NB4 (cell line): ENCODE results near the gene CD151.

Experiments
- POLR2A ChIP-seq: IDR thresholded peaks from 2 replicates; pipeline ENCODE4 v1.6.1; 2011; ENCODE audit warnings: mild to moderate bottlenecking; ENCODE audit not compliant: insufficient read length; ENCODE audit errors: extremely low read depth
- TF ChIP-seq, protein P1 (sequence below): IDR thresholded peaks from one replicate; pipeline ENCODE4 v1.5.1; 2012; ENCODE audit warnings: low read depth, low read length
- TF ChIP-seq, protein P2 (sequence below): IDR thresholded peaks from 2 replicates; pipeline ENCODE4 v1.6.1; 2011; ENCODE audit warnings: low read depth, low read length

DNA sequence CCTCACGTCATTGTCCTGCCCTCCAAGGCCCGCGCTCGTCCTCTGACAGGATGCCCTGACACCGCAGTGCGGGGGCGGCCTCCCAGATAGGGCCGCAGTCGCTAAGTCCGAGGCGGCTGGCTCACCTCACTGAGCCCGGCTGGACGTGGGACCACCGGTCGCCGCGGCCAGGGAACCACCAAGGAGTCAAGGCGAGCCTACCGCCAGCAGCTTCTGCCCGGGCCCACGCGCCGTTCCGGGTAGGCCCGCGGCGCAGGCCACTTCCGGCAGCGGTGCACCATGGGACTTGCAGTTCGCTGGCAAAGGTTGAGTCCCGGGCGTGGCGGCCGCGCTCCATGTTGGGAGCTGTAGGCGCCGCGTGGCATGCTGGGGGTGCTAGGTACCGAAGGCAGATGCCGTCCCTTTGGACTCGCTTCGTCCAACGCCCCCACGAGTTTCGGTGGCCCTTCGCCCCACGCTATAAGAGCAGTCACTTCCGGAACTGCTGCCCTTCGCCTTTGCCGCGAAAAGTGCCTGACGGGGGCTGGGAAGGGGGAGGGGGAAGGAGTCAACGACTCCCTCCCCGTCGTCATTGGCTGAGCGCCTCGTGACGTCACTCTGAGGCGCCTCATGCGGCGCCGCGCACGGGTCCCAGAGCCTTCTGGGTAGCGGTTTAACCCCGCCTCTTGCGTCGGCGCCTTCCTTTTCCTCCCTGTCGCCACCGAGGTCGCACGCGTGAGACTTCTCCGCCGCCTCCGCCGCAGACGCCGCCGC is 23.3 kb upstream of the CD151 start, which contains the start of gene RPLP2:
- TF ChIP-seq, protein P1, sequence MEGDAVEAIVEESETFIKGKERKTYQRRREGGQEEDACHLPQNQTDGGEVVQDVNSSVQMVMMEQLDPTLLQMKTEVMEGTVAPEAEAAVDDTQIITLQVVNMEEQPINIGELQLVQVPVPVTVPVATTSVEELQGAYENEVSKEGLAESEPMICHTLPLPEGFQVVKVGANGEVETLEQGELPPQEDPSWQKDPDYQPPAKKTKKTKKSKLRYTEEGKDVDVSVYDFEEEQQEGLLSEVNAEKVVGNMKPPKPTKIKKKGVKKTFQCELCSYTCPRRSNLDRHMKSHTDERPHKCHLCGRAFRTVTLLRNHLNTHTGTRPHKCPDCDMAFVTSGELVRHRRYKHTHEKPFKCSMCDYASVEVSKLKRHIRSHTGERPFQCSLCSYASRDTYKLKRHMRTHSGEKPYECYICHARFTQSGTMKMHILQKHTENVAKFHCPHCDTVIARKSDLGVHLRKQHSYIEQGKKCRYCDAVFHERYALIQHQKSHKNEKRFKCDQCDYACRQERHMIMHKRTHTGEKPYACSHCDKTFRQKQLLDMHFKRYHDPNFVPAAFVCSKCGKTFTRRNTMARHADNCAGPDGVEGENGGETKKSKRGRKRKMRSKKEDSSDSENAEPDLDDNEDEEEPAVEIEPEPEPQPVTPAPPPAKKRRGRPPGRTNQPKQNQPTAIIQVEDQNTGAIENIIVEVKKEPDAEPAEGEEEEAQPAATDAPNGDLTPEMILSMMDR, result no peak
- TF ChIP-seq POLR2A, result peak; percentile 86
- TF ChIP-seq, protein P2, sequence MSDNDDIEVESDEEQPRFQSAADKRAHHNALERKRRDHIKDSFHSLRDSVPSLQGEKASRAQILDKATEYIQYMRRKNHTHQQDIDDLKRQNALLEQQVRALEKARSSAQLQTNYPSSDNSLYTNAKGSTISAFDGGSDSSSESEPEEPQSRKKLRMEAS, result peak; percentile 83
